H9 (cell line): Measurements from ENCODE around the gene SWI5. TPM values are rescaled to one million over a fixed set of nuclear protein-coding genes. Genes with fewer than 3 reads are reported as not detected.

Experiments used
- DNase-seq: peaks from one replicate; pipeline ENCODE4 v3.0.0-alpha.2; 2017
- H2AFZ ChIP-seq: one replicate; pipeline ENCODE4 v1.6.1; 2013; ENCODE audit warnings: mild to moderate bottlenecking, low read length, control low read depth, moderate library complexity
- H2AK5ac ChIP-seq: 2 replicates; pipeline ENCODE4 v1.6.1; 2013; ENCODE audit warnings: low read length, control low read depth, mixed read lengths; ENCODE audit not compliant: insufficient read length
- H2BK120ac ChIP-seq: one replicate; pipeline ENCODE4 v1.6.1; 2013; ENCODE audit warnings: low read depth, mild to moderate bottlenecking, low read length, control low read depth, inconsistent platforms; ENCODE audit not compliant: poor library complexity, severe bottlenecking
- H2BK12ac ChIP-seq: 2 replicates; pipeline ENCODE4 v1.6.1; 2013; ENCODE audit warnings: low read length, control low read depth, mixed read lengths, low read depth; ENCODE audit not compliant: insufficient read length
- H2BK15ac ChIP-seq: 2 replicates; pipeline ENCODE4 v1.6.1; 2013; ENCODE audit warnings: low read depth, low read length, control low read depth
- H2BK20ac ChIP-seq: one replicate; pipeline ENCODE4 v1.6.1; 2013; ENCODE audit warnings: low read depth, mild to moderate bottlenecking, low read length, control low read depth, inconsistent platforms; ENCODE audit not compliant: poor library complexity, severe bottlenecking
- H2BK5ac ChIP-seq: 2 replicates; pipeline ENCODE4 v1.6.1; 2013; ENCODE audit warnings: low read length, control low read depth, mixed read lengths; ENCODE audit not compliant: insufficient read length
- H3K14ac ChIP-seq: 2 replicates; pipeline ENCODE4 v1.6.1; 2013; ENCODE audit warnings: low read length, control low read depth; ENCODE audit not compliant: insufficient read depth
- H3K18ac ChIP-seq: 2 replicates; pipeline ENCODE4 v1.6.1; 2013; ENCODE audit warnings: low read depth, mild to moderate bottlenecking, mixed read lengths, low read length, control low read depth; ENCODE audit not compliant: insufficient read length
- H3K23ac ChIP-seq: 2 replicates; pipeline ENCODE4 v1.6.1; 2013; ENCODE audit warnings: low read length, control low read depth, mixed read lengths, low read depth; ENCODE audit not compliant: insufficient read length
- H3K23me2 ChIP-seq: 2 replicates; pipeline ENCODE4 v1.6.1; 2013; ENCODE audit warnings: low read depth, mild to moderate bottlenecking, mixed read lengths, low read length, control low read depth; ENCODE audit not compliant: insufficient read length, poor library complexity, severe bottlenecking
- H3K27ac ChIP-seq: 2 replicates; pipeline ENCODE4 v1.5.1; 2013; ENCODE audit warnings: low read length, control low read depth, mixed read lengths, low read depth; ENCODE audit not compliant: insufficient read length
- H3K27me3 ChIP-seq: 2 replicates; pipeline ENCODE4 v1.6.1; 2013; ENCODE audit warnings: low read length, control low read depth, inconsistent platforms; ENCODE audit not compliant: insufficient read depth
- H3K4ac ChIP-seq: 2 replicates; pipeline ENCODE4 v1.6.1; 2013; ENCODE audit warnings: low read depth, mild to moderate bottlenecking, control low read depth, inconsistent platforms, low read length, moderate library complexity
- H3K4me1 ChIP-seq: 2 replicates; pipeline ENCODE4 v1.6.1; 2013; ENCODE audit warnings: low read length, control low read depth, inconsistent platforms; ENCODE audit not compliant: insufficient read depth
- H3K4me2 ChIP-seq: 2 replicates; pipeline ENCODE4 v1.6.1; 2013; ENCODE audit warnings: low read length, control low read depth, mixed read lengths; ENCODE audit not compliant: insufficient read length, insufficient read depth
- H3K56ac ChIP-seq: 2 replicates; pipeline ENCODE4 v1.6.1; 2013; ENCODE audit warnings: low read depth, mild to moderate bottlenecking, mixed read lengths, low read length, control low read depth; ENCODE audit not compliant: insufficient read length
- H3K79me1 ChIP-seq: 2 replicates; pipeline ENCODE4 v1.6.1; 2013; ENCODE audit warnings: low read depth, mild to moderate bottlenecking, moderate library complexity, low read length, control low read depth, inconsistent platforms; ENCODE audit not compliant: insufficient read depth, poor library complexity, severe bottlenecking
- H3K79me2 ChIP-seq: 2 replicates; pipeline ENCODE4 v1.6.1; 2013; ENCODE audit warnings: low read length, control low read depth, inconsistent platforms; ENCODE audit not compliant: insufficient read depth
- H3K9ac ChIP-seq: 2 replicates; pipeline ENCODE4 v1.6.1; 2013; ENCODE audit warnings: low read length, control low read depth, mixed read lengths; ENCODE audit not compliant: insufficient read length; ENCODE audit errors: extremely low read depth
- H3K9me3 ChIP-seq: one replicate; pipeline ENCODE4 v1.6.1; 2013; ENCODE audit warnings: low read depth, low read length, inconsistent platforms; ENCODE audit not compliant: control insufficient read depth
- H3T11ph ChIP-seq: one replicate; pipeline ENCODE4 v1.6.1; 2013; ENCODE audit warnings: mild to moderate bottlenecking, low read length, control low read depth, inconsistent platforms
- H4K20me1 ChIP-seq: one replicate; pipeline ENCODE4 v1.6.1; 2013; ENCODE audit not compliant: control insufficient read depth, insufficient read length, insufficient read depth
- H4K5ac ChIP-seq: 2 replicates; pipeline ENCODE4 v1.6.1; 2013; ENCODE audit warnings: low read depth, mild to moderate bottlenecking, mixed read lengths, low read length, control low read depth; ENCODE audit not compliant: insufficient read length
- H4K8ac ChIP-seq: replicated peaks from 2 replicates; pipeline ENCODE4 v1.6.1; 2013; ENCODE audit warnings: low read length, control low read depth, mixed read lengths, low read depth; ENCODE audit not compliant: insufficient read length
- H4K91ac ChIP-seq: 2 replicates; pipeline ENCODE4 v1.6.1; 2013; ENCODE audit warnings: low read depth, mild to moderate bottlenecking, moderate library complexity, mixed read lengths, low read length, control low read depth; ENCODE audit not compliant: insufficient read length
- H3K27ac Mint-ChIP-seq, 3 experiments: 2 replicates in 2 of 3; 3 replicates in 1 of 3; pipeline ENCODE4 v1.8.0; 2020 to 2021; ENCODE audit warnings: mixed read lengths in 3 of 3, mild to moderate bottlenecking in 1 of 3, moderate library complexity in 1 of 3
- H3K27me3 Mint-ChIP-seq: 2 replicates; pipeline ENCODE4 v1.8.0; 2021; ENCODE audit warnings: low read depth, mild to moderate bottlenecking, moderate library complexity, mixed read lengths
- H3K36me3 Mint-ChIP-seq, 3 experiments: 2 replicates in 2 of 3; 3 replicates in 1 of 3; pipeline ENCODE4 v1.8.0; 2020 to 2021; ENCODE audit warnings: low read depth in 3 of 3, mixed read lengths in 3 of 3; ENCODE audit not compliant: insufficient read depth in 1 of 3
- H3K4me1 Mint-ChIP-seq, 2 experiments: 2 replicates each; pipeline ENCODE4 v1.8.0; 2020; ENCODE audit warnings: mixed read lengths in 2 of 2
- H3K4me3 Mint-ChIP-seq, 2 experiments: 2 replicates in 1 of 2; 3 replicates in 1 of 2; pipeline ENCODE4 v1.8.0; 2020 to 2021; ENCODE audit warnings: mild to moderate bottlenecking in 2 of 2, mixed read lengths in 2 of 2, moderate library complexity in 1 of 2
- H3K9me3 Mint-ChIP-seq, 2 experiments: 2 replicates in 1 of 2; 3 replicates in 1 of 2; pipeline ENCODE4 v1.8.0; 2020; ENCODE audit warnings: mild to moderate bottlenecking in 2 of 2, mixed read lengths in 2 of 2, moderate library complexity in 1 of 2
- CTCF ChIP-seq: fragments of 200-600 bp; sonication (generic); conservative IDR thresholded peaks from 3 replicates; pipeline ENCODE4 v1.8.0; 2021; ENCODE audit warnings: antibody characterized with exemption, mild to moderate bottlenecking
- WGBS: extraction: QIAGEN DNeasy Blood & Tissue Kit; methylation state at CpG from one replicate; pipeline ENCODE4 v1.1.7; 2013; ENCODE audit warnings: missing lambda C conversion rate, low lambda C conversion rate, mixed read lengths; ENCODE audit not compliant: insufficient read length; ENCODE audit errors: extremely low coverage; 5-methylcytosine and 5-hydroxymethylcytosine counted together
- total RNA-seq: library from RNA; stranded (reverse); gene quantifications from 2 replicates; pipeline ENCODE4 v1.2.1, GENCODE V29; 2021

Gene SWI5
- total RNA-seq, 1 experiment from 2014 or later: 25.6 TPM

DNA sequence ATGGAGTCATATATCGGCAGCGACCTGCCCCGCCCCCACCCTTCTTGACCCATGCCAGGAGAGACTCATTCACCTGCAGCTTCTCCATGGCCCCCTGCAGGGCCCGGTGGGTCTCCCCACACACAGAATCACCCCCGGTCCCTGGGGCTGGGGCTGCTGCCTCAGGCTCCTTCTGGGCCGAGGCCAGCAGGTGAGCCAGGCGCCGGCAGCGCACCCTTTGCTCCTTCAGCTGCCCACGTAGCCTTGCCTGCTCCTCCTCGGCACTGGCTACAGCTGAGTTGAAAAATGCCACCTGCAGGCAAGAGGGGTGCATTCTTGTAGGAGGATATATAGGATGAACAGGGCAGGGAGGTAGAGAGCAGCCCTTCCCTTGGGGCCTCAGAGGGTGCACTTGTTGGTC lies 18.2 kb upstream of the SWI5 start:
- peaks cover 2 to 19% of the 10 kb centered on the region in 2 experiments for H3K4me1 Mint-ChIP-seq
- no peak for DNase-seq
- H3K27me3 ChIP-seq: no peaks in the 10 kb centered on the region
- no peak overlapping the region for H2AK5ac ChIP-seq
- no peak overlapping the region for H4K8ac ChIP-seq
- no peaks in the 10 kb centered on the region; the same call in 1 of the 2 replicates for H3K27me3 Mint-ChIP-seq
- no peaks in the 10 kb centered on the region for H3K4me1 ChIP-seq
- H3K4me3 Mint-ChIP-seq: no peak overlapping the region; a peak in 1 of 5 replicates
- no peak overlapping the region for H4K5ac ChIP-seq
- H3K4ac ChIP-seq: no peak overlapping the region
- H3K18ac ChIP-seq: no peak overlapping the region
- no peak overlapping the region for H2BK5ac ChIP-seq
- H3K9me3 ChIP-seq: no peaks in the 10 kb centered on the region
- H2AFZ ChIP-seq: no peak overlapping the region
- no peak overlapping the region for H2BK12ac ChIP-seq
- H2BK120ac ChIP-seq: no peak overlapping the region
- no peak for TF ChIP-seq CTCF
- H3K4me2 ChIP-seq: no peak overlapping the region
- H3K27ac Mint-ChIP-seq: no peak overlapping the region; a peak in 1 of 7 replicates
- no peak overlapping the region for H2BK20ac ChIP-seq
- no peaks in the 10 kb centered on the region for H4K20me1 ChIP-seq
- H3K56ac ChIP-seq: no peak overlapping the region
- H2BK15ac ChIP-seq: no peak overlapping the region
- no peak overlapping the region for H3K27ac ChIP-seq
- H3K23me2 ChIP-seq: no peaks in the 10 kb centered on the region
- H3T11ph ChIP-seq: no peak overlapping the region
- H3K79me2 ChIP-seq: no peaks in the 10 kb centered on the region
- H3K9ac ChIP-seq: no peak overlapping the region
- no peak overlapping the region for H3K23ac ChIP-seq
- no peaks in the 10 kb centered on the region for H3K9me3 Mint-ChIP-seq
- peaks cover 23 to 59% (median 47%) of the 10 kb centered on the region in 3 experiments for H3K36me3 Mint-ChIP-seq
- no peak overlapping the region for H3K14ac ChIP-seq
- H4K91ac ChIP-seq: no peak overlapping the region
- WGBS: no CpG with 5 or more reads among the region's 11 CpGs
- no peaks in the 10 kb centered on the region for H3K79me1 ChIP-seq
